Germinal center (tissue), 1 donor: Measurements from ENCODE around the gene RFPL1.

Experiments used
- DNase-seq: peaks from one replicate; pipeline ENCODE4 v3.0.0; 2012; ENCODE audit warnings: mixed read lengths, low spot score

Gene RFPL1

DNA sequence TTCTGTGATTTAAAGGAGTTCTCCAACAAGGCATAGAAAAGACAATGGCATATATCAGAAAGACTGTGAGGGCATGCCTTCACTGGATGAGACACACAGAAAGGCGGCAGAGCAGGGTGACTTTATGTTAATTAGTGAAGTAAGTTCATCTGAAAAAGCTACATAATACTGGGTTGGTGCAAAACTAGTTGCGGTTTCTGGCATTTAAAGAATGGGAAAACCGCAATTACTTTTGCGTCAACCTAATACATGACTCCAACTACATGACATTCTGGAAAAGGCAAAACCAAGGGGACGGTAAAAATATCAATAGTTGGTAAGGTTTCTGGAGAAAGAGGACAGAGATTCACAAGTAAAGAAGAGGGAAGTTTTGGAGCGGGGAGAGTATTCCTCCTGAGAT is 5.1 kb downstream of the RFPL1 start:
- no peak for DNase-seq

DNA sequence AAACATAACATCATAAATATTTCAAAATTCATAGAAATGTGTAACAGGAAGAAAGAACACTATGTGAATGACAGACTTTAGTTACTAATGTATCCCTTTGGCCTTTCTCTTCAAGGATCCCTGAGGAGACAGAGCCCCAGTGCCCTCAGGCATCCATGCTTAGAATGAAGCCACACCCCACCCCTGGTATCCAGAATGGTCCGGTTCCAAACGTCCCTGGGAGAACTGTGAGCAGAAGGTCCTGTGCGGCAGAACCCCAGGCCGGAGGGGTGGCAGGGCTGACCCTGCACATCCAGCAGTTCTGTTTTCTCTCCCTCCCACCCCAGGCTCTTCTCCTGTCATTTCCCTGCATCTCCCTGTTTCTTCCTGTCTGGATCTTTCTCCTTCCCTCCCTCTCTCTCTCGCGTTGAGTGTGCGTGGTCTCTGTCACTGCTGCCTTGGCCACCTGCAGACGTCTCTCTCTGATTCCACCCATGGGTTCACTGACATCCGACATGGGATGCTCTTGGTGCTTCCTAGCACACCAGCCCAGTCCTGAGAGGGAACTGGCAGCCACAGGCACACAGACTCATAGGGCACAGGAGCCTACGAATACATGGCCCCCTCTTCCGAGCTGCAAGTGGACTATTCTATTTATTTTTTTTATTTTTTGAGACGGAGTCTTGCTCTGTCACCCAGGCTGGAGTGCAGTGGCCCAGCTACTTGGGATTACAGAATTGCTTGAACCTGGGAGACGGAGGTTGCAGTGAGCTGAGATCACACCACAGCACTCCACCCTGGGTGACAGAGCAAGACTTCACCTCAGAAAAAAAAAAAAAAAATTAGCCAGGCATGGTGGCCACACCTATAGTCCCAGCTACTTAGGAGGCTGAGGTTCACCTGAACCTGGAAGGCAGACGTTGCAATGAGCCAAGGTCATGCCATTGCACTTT is 5.7 kb downstream of the RFPL1 start:
- no peak for DNase-seq

DNA sequence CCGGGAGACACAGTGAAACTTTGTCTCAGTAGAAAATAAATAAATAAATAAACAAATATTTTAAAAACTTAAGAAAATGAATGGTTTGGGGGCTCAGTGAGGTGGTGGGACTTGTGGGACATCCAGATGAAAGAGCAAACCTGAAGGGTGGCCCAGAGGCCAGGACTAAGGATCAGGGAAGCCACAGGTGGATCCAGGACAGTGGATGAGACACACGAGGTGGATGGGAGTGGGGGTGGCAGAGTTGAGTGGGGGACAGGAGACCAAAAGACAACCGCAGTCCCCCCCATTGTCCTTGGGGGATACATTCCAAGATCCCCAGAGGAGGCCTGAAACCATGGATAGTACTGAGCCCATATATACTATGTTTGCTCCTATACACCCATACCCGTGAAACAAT is 7.1 kb downstream of the RFPL1 start:
- no peak for DNase-seq

DNA sequence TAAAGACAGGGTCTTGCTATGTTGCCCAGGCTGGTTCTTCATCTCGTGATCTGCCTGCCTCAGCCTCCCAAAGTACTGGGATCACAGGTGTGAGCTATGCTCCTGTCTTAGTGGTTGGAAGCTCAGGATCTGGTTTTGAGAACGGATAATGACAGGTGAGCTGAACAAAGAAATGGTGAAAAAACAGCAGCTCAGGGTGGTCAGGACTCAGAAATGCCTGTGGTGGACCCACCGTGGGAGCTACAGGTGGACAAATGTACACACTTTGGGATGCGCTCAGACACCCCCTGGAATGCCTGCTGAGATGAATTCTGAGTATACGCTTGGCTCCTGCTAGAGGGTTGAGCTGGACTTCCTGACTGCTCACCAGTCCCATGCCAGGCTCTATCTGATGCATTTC is 9.5 kb downstream of the RFPL1 start:
- no peak for DNase-seq

DNA sequence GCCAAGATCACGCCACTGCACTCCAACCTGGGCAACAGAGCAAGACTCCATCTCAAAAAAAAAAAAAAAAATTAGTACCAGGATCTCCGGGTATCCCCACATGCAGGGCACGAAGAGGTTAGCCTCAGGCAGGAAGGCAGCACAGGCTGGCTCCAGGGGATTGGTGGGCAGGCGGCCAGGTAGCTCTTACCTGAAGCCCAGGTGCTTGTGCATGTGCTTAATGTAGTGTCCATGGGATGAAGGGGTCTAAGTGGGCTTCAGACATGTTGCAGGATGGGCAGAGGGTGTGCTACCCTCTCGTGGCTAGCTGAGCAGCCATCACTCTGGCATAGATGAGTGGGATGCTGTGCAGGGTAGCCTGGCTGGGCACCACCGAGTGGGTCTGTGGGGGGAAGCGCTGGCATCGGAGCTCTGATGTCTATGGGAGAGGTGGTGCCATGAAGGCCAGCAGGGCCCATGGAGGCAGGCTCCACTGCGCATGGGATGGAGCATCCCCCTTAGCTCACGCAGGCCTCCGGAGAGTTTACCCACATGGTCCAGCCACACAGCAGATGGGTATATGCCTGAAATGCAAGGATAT is 11.0 kb downstream of the RFPL1 start:
- no peak for DNase-seq

DNA sequence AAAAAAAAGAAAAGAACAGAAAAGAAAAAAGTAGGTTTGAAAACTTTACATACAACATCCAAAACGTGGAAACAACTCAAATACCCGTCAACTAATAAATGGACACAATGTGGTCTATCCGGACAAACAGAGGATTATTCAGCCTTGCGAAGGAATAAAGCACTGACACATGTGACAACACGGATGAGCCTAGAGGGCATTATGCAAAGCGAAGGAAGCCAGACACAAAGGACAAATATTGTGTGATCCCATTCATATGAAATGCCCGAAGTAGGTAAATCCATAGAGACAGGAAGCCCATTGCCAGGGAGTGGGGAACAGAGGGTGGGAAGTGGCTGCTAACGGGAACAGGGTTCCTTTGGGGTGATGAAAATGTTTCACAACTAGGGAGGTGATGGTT is 11.8 kb downstream of the RFPL1 start:
- DNase-seq = no peak

DNA sequence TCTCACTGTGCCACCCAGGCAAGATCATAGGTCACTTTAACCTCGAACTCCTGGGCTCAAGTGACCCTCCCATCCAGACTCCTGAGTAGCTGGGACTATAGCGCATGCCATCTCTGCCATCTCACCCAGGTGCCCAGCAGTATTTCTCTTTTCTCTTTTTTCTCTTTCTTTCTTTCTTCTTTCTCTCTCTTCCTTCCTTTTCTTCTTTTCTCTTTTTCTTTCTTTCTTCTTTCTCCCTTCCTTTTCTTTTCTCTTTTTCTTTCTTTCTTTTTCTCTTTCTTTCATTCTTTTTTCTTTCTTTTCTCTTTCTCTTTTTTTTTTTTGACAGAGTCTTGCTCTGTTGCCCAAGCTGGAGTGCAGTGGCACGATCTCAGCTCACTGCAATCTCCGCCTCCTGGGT is 13.5 kb downstream of the RFPL1 start:
- no peak for DNase-seq

DNA sequence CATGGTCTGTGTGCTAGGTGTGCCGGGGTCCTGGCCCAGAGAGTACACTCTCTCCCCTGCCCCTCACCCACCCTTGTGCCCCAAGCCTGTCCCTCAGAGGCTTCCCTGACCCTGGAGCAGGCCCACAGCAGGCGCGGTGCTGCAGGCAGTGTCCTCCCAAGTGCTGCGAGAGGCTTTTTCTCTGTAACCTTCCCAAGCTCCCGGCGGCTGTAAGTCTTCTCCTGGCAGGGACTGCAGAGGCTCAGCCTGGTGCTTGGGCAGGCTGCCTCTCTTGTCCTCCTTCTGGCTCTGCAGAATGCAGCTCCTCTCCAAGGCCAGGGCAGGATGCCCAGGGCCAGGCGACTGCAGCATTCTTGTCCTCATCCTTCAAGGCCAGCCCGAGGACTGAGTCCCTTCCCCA is 15.9 kb downstream of the RFPL1 start:
- DNase-seq = no peak

DNA sequence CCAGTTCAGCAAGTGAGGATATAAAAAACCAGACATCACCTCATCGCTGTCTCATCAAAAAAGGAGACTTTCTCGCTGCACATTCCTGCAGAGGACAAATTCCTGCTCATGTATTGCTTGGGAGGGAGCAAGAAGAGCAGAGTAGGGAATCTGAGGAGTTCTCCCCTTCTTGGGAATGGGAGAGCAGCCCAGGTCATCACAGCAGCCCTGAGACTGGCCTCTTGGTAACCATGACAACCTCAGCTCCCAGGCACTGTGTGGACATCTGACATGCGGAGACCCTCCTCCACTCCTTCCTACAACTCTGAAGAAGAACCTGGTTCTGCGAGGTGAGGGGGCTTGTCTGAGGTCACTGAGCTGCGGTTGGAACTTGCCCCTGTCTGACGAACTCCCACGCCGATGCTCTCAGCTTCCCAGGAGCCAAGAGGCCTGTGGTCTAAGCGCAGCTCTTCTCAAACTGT is 17.9 kb downstream of the RFPL1 start:
- DNase-seq = no peak

DNA sequence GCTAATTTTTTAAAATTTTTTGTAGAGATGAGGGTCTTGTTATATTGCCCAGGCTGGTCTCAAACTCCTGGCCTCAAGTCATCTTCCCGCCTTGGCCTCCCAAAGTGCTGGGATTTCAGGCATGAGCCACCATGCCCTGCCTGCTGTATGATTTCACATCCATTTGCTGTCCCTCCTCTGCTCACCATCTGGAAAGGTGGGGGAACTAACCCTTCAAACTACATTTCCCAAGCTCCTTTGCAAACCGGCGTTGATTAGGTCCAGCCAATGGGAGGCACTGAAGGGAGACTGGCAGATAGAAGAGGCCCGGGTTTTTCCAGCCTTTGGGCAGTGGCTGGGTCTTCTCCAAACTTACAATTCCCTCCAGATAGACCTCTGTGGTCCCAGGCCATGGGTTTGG is 19.3 kb downstream of the RFPL1 start:
- peak; percentile 57 for DNase-seq

DNA sequence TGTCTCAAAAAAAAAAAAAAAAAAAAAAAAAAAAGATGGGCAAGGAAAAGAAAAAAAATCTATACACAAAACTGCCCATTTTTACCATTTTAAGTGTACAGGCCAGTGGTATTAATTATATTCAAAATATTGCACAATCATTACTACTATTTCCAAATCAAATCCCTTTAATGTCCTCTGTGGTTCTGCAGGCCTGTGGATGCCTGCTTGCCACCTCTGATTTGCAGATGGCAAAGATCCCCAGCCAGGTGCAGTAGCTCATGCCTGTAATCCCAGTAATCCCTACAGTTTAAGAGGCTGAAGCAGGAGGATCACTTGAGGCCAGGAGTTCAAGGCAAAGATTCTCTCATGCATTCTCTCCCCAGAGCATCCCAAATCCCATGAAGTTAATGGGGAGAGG is 20.2 kb downstream of the RFPL1 start:
- no peak for DNase-seq

DNA sequence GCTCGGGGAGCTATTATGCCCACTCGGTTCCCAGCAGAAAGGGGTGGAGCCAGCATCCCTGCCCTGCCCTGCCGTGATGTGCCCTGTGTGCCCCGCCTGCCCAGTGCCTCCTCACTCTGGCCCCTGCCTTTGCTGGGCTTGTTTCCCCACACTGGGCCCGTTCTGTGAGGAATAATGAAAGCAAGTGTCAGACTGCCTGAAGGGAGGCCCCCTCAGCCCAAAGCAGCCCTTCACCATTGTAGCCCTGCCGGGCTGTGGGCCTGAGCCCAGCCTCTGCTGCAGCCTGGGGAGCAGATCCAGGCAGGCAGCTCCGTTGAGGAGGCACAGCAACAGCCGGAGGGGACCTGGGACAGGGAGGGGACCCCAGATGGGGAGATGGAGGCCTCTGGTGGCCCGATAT is 21.4 kb downstream of the RFPL1 start:
- DNase-seq = no peak

DNA sequence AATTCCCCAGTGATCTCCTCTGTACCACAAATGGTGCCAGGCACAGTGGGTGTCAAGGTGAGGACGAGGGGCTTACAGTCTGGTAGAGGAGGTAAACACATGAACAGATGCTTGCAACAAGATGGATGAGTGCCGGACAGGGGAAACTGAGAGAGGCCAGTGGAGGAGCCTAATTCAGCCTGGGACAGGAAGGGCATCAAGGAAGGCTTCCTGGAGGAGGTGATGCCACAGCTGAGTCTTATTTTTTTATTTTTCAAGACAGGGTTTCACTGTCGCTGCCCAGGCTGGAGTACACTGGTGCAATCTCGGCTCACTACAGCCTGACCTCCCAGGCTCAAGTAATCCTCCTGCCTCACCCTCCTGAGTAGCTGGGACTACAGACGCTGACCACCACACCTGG is 22.9 kb downstream of the RFPL1 start:
- DNase-seq = no peak

DNA sequence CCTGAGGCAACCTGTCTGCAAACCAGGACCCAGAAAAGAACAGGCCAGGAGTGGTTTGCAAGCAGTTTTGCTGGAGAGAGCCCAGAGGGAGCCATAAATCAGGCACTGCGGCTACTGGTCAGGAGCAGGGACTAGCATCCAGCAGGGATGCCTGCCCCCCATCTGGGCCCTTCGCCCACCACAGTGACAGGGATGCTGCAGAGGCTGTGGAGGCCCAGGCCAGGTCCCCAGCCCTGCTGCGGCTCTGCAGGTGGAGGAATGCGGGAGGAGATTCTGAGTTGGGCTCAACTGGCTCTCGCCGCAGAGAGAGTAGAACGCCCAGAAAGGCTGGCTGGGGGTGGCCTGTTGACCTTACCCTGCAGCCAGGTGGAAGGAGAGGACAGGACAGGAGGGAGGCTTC is 25.2 kb downstream of the RFPL1 start:
- DNase-seq = no peak

DNA sequence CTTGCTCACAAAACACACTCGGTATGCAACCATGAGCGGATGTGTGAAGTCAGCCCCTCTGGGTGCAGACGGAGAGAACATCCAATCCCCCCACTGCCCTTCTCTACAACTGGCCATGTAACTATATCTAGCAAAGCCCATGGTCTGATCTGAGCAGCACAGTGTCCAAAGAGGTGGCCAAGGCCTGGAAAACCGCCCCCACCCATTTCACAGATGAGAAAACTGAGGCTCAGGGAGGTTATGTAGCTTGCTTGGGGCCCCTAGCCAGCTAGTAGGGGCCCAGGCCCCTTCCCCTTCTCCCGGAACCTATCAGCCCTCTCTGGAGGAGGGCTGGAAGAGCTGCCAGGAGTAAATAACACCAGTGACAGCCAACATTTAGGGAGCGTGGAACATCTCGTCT is 26.2 kb downstream of the RFPL1 start:
- no peak for DNase-seq

DNA sequence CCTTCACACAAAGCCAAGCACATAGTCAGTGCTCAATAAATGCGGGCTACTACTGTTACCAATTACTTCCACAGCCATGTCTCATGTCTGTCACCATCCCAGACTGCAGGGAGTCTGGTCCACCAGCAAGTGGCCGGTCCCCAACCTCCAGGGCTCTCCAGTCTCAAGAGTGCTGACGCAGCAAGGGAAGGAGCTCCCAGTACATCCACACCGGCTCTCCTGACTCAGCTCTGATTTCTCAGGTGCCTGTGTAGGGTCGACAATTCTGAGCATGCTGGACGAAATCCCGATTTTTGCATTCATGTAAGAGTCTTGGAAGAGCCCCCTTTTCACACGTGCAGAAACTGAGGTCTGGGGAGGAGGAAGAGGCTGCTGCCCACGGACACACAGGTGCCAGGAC is 31.4 kb downstream of the RFPL1 start:
- no peak for DNase-seq

DNA sequence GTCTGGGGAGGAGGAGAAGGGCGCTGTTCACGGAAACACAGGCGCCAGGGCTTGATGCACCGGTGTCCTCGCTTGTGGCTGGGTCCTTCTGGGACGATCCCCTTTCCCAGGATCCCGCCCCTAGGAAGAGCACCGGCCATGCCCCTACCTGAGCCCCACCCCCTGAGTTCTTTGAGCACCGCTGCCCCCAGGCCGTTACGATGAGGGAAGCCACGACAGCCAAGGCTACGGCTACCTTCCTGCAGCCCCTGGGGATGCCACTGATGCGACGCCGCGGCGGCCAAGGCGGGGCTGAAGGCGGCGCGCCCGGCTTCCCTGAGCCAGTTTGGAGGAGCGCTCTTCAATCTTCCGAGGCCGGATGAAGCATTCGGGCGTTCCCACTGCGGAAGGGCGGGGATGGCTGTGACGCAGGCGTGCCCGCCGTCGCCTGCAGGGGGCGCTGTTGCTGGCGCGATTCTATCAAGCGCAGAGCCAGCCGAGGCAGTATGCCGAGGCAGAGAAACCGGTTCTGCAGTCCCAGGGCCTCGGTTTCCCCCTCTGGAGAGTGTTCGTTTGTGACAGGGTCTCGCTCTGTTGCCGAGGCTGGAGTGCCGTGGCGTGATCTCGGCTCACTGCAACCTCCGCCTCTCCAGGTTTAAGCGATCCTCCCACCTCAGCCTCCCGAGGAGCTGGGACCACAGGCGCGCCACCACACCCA is 31.9 kb downstream of the RFPL1 start:
- peak; percentile 74 for DNase-seq

DNA sequence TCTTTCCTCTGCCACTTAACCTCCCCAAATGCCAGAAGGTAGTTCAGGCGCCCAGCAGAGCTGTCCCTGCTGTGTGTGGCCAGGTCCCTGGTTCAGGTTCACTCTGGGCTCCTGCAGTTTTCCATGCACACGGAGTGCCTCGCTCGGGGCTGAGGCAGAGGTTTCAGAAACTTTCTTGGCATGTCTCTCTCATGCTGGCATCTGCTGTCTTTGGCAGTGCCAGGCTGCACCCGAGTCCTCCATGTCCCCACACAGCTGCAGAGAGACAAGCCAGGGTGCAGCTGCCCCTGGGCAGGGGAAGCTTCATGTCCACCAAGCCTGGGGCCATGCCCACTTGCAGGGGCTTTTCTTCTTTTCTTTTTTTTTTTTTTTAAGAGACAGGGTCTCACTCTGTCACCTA is 34.6 kb downstream of the RFPL1 start:
- DNase-seq = no peak

DNA sequence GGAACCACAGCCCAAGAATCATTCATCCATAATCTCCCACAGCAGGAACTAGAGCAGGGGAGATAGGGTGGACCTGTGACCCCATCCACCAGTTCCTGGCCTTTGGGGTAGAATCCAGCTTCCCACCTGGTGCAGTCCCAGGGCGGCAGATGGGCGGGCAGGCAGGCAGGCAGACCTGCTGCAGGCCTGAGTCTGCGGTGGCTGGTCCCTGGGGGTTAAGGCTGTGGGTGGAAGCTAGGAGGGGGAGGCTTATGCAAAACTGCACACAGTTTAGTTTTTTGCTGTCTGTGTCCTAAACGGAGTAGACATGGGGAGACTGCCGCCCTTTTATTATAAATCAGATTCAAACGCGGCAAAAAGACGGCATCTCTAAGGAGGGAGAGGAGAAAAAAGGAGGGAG is 37.2 kb downstream of the RFPL1 start:
- DNase-seq = peak; percentile 73

DNA sequence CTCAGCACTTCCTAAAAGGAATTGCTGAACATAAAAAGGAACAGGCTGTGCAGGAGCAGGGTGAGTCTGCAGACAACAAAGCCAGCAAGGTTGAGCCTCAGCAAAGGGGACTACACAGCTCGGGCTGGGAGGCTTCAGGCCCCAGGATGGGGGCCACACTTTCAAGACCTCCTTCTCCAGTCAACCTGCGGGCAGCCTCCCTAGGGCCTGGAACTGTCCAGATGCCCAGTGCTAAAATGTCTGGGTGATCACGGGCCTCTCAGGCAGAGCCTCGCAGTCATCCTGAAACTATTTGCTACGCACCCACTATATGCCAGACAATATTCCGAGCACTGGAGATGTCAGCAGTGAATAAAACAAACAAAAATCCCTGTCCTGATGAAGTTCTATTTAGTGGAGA is 37.7 kb downstream of the RFPL1 start:
- DNase-seq = no peak

DNA sequence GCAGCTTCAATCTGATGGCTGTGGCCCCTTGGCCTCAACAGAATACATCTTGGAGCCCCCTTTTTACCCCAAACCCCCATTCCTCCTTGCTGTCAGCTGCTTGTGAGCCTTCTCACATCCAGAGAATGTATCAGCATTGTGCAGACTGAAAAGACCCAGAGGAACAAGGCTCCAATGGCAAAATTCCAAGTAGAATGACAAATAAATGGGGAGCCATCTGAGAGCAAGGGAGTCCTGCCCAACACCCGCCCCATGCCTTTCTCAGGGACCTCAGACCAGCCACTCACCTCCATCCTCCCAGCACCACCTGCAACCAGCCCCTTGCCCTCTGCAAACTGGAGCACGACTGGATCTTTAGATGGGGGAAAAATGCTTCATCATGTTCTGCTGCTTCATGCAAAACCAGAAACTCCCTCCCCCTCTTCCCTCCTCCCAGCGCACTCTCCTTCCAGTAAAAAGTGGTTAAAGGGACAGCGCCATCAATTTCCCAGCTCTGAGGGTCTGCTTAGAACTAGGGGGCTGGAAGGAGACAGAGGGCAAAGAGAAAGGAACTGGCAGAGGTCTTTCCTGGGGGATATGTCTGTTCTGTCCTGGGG is 39.4 kb downstream of the RFPL1 start:
- no peak for DNase-seq
